ENCODE measurements around the gene CREG1.

DNA sequence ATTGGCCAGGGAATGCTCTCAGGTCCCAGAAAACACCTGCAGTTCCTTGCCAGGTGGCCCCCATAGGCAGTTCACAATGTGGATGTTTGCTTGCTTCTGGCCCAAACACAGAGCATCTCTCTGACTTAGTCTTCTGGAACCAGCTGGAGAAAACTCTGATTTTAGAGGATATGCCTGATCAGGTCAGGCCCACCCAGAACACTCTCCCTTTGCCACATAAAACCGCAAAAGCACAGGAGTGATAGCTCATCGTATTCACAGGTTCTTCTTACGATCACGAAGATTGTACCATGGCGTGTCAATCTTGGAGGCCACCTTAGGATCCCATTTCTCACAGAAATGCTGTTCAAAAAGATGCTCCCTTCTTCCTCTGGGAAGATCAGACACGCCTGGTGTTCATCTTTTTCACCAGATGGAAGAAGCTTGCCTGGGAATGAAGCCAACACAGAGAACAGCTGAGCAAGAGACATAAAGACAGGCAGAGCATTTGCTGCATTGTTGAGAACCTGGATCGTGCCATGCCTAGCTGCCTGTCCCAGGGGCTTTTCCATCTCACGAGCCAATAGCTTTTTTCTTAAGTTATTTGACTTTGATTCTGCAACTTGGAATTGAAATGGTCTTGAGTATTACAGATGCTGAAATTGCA lies 23.6 kb downstream of the CREG1 start:
- TF ChIP-seq POLR2A (IDR thresholded peaks at IDR 0.05; ENCODE audit: low read length) (no peak), GATA1 (IDR thresholded peaks at IDR 0.05; ENCODE audit: low read depth, low read length) (no peak)
